GM12874 (cell line): ENCODE results near the gene ADAMTS9.

ENCODE experiments used
- TF ChIP-seq, protein P1 (sequence below): IDR thresholded peaks from 2 replicates; pipeline ENCODE4 v1.5.1; 2011; ENCODE audit warnings: low read depth, mild to moderate bottlenecking, control low read depth, low read length, moderate library complexity; ENCODE audit not compliant: insufficient read depth

The ADAMTS9 gene

GRCh38 chr3:64588380-64588779 is 99.4 kb downstream of the ADAMTS9 start:
- TF ChIP-seq, protein P1, sequence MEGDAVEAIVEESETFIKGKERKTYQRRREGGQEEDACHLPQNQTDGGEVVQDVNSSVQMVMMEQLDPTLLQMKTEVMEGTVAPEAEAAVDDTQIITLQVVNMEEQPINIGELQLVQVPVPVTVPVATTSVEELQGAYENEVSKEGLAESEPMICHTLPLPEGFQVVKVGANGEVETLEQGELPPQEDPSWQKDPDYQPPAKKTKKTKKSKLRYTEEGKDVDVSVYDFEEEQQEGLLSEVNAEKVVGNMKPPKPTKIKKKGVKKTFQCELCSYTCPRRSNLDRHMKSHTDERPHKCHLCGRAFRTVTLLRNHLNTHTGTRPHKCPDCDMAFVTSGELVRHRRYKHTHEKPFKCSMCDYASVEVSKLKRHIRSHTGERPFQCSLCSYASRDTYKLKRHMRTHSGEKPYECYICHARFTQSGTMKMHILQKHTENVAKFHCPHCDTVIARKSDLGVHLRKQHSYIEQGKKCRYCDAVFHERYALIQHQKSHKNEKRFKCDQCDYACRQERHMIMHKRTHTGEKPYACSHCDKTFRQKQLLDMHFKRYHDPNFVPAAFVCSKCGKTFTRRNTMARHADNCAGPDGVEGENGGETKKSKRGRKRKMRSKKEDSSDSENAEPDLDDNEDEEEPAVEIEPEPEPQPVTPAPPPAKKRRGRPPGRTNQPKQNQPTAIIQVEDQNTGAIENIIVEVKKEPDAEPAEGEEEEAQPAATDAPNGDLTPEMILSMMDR: no peak

GRCh38 chr3:64586952-64587351 is 100.8 kb downstream of the ADAMTS9 start:
- TF ChIP-seq, protein P1: no peak

- TF ChIP-seq, protein P1: no peak
Observed at GRCh38 chr3:64584179-64584578, 103.6 kb downstream of the ADAMTS9 start.

GRCh38 chr3:64578797-64579196 is 109.0 kb downstream of the ADAMTS9 start:
- TF ChIP-seq, protein P1: no peak

GRCh38 chr3:64578062-64578770 is 109.6 kb downstream of the ADAMTS9 start:
- TF ChIP-seq, protein P1: no peak

DNA sequence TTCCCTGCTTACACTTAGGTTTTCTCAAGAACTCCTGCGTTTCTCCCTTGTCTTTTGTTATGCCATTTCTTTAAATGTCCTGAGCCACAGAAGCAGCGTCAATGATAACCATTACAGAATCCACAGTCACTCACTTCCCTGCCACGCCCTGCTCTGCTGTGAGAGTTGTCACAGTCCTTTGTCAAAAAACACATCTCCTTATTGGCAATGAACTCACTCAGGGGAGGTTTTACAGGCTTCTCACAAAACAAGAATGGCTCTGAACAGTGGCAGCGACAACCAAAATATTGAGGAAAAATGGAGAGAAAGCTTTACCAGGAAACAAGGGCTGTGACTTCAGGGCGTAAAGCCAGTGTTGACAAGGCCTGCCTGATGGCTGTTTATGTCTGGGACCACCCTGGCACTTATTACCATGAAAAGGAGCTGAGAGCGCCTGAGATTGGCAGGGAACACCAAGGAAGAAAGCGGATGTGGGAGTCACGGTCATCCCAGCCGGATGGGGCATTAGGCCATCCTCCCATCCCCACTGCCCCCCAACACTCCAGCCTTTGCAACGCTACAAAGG is 111.5 kb downstream of the ADAMTS9 start:
- TF ChIP-seq, protein P1: no peak

DNA sequence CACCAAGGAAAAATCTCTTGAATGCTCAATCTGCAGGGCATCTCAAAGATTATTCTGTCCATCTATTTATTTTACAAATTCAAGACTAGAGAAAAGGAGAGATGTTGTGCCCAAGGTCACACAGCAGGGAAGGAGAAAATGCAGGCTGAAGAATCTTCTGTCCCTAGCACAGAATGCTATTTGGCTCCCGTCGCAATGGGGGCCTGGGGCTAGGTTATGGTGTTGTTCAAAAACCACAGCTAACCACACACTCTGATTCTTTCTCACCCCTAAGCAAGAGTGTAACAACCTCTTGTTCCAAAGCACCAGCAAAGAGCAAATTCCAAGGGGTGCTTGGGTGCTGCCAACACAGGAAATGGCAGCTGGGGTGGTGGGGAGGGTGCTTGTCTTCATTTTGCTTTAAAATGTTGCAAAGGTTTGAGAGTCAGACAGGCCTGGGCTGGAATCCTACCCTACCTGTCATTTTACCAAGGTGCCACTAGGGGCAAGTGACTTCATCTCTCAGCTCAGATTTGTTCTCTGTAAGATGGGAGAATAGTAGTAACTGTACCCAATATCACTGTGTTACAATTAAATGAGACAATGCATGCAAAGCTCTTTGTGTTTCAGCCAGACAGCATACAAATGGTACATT is 112.5 kb downstream of the ADAMTS9 start:
- TF ChIP-seq, protein P1: peak; percentile 71
